GM04504 (cell line): ENCODE measurements around the gene CD4.

ENCODE experiments used
- DNase-seq: peaks from one replicate; pipeline ENCODE4 v3.0.0-alpha.2; 2012; ENCODE audit warnings: low read depth

Gene CD4

GRCh38 chr12:6828781-6829535, 39.6 kb downstream of the CD4 start:
- no peak for DNase-seq

GRCh38 chr12:6829536-6830220, 40.4 kb downstream of the CD4 start:
- DNase-seq: no peak

- no peak for DNase-seq
Measured at GRCh38 chr12:6830286-6830890, 41.1 kb downstream of the CD4 start.

GRCh38 chr12:6830999-6831398, 41.7 kb downstream of the CD4 start:
- no peak for DNase-seq

GRCh38 chr12:6831450-6831995, 42.2 kb downstream of the CD4 start:
- DNase-seq: no peak

GRCh38 chr12:6832125-6832524, 42.8 kb downstream of the CD4 start:
- DNase-seq: no peak

GRCh38 chr12:6833189-6833890, 44.0 kb downstream of the CD4 start:
- no peak for DNase-seq

GRCh38 chr12:6834254-6834653, 44.9 kb downstream of the CD4 start:
- DNase-seq: no peak

- DNase-seq: no peak
Measured at GRCh38 chr12:6834873-6835272, 45.5 kb downstream of the CD4 start.

GRCh38 chr12:6836851-6837250, 47.5 kb downstream of the CD4 start:
- DNase-seq: no peak

- DNase-seq: no peak
Measured at GRCh38 chr12:6837370-6838060, 48.2 kb downstream of the CD4 start.

GRCh38 chr12:6838854-6839253, 49.5 kb downstream of the CD4 start:
- DNase-seq: no peak

- DNase-seq: no peak
Measured at GRCh38 chr12:6839482-6840201, 50.3 kb downstream of the CD4 start.

GRCh38 chr12:6840330-6840729, 51.0 kb downstream of the CD4 start:
- no peak for DNase-seq

GRCh38 chr12:6840761-6841515, 51.6 kb downstream of the CD4 start, which contains the start of gene GNB3:
GNB3 (plus strand) TSS chr12:6840925; CDS start chr12:6841288, 363 bp downstream.
- no peak for DNase-seq

- DNase-seq: no peak
Measured at GRCh38 chr12:6842075-6842474, 52.7 kb downstream of the CD4 start.

- no peak for DNase-seq
Measured at GRCh38 chr12:6843118-6843902, 54.0 kb downstream of the CD4 start.

GRCh38 chr12:6845395-6845794, 56.1 kb downstream of the CD4 start:
- DNase-seq: no peak

- no peak for DNase-seq
Measured at GRCh38 chr12:6846316-6846869, 57.1 kb downstream of the CD4 start.
